DOHH2 (cell line): ENCODE data around the gene PRKD2.

Experiments used
- CTCF ChIP-seq: fragments of 200-600 bp; sonication (generic); IDR thresholded peaks from one replicate; pipeline ENCODE4 v1.5.1; 2014; ENCODE audit warnings: antibody characterized with exemption, mild to moderate bottlenecking, low read depth, low read length; ENCODE audit not compliant: poor library complexity, severe bottlenecking
- EZH2phosphoT487 ChIP-seq: fragments of 200-600 bp; sonication (generic); IDR thresholded peaks from 2 replicates; pipeline ENCODE4 v1.6.1; 2017; ENCODE audit warnings: borderline replicate concordance, mild to moderate bottlenecking, antibody characterized with exemption, low read length, moderate library complexity, mixed read lengths

GRCh38 chr19:46753420-46754155, 36.7 kb upstream of the PRKD2 start:
- TF ChIP-seq CTCF, result peak; percentile 72
- TF ChIP-seq EZH2phosphoT487, result no peak
